ENCODE measurements around the gene TENM3. TPM values are rescaled to one million over a fixed set of nuclear protein-coding genes. Genes with fewer than 3 reads are reported as not detected.

The TENM3 gene
- total and polyA plus RNA-seq, 2 donors from 2014 or later: 0.58 to 6.8 TPM

GRCh38 chr4:182263562-182263961 is 20.4 kb downstream of the TENM3 start:
- intact Hi-C loops (cut with DNase I): no loop called here
- no peak for TF ChIP-seq CTCF (IDR thresholded peaks at IDR 0.05; ENCODE audit: borderline replicate concordance, extremely low read depth, insufficient read depth)
- H3K9me3 ChIP-seq (ENCODE audit: control insufficient read depth in 2 of 3, insufficient read depth in 1 of 3, low read length in 3 of 3): no peaks in the 10 kb centered on the region
- H3K27ac ChIP-seq (ENCODE audit: low read depth in 2 of 2, low read length in 2 of 2): no peak overlapping the region
- no peak overlapping the region for H3K4me3 ChIP-seq (ENCODE audit: low read length in 3 of 3)
- FAIRE-seq (no peak), DNase-seq (no peak)
- H3K9ac ChIP-seq (ENCODE audit: low read length in 3 of 3): no peak overlapping the region
- H3K36me3 ChIP-seq (ENCODE audit: control insufficient read depth in 2 of 3, insufficient read depth in 3 of 3, low read length in 3 of 3): no peaks in the 10 kb centered on the region
- no peaks in the 10 kb centered on the region for H3K4me1 ChIP-seq (ENCODE audit: control insufficient read depth in 2 of 3, insufficient read depth in 2 of 3, low read depth in 1 of 3, low read length in 3 of 3)
- H3K27me3 ChIP-seq (ENCODE audit: control insufficient read depth, insufficient read depth, low read length): no peaks in the 10 kb centered on the region

DNA sequence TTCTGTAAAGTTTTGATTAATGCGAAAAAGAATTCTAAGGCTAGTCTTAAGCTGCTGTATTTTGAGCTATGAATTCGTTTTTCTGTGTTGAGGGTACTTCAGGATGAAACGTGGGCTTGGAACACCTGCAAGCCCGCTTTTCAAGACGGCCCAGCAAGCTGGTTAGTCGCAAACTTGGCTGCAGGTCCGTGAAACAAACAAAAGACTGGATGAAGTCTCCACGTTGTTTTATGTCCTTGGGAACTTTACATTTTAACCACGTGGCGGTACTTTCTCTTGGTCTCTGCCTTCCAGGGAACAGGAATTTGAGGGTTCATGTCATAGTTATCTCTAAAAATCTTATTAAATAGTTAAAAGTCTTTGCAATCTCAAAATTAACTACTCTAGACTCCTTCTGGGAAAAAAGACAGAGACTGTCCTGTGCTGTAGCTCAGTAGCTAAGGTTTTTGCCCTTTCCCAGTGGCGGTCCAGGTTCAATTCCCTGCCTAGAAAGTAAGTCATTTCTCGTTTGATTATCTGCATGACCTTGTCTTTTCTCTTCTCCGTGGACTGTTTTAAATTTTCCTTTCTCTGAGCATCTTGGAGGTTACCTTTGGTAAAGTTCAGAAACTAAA is 21.0 kb downstream of the TENM3 start:
- intact Hi-C loops (cut with DNase I): no loop called here
- H3K4me1 ChIP-seq (ENCODE audit: control insufficient read depth in 2 of 3, insufficient read depth in 2 of 3, low read depth in 1 of 3, low read length in 3 of 3): no peaks in the 10 kb centered on the region
- FAIRE-seq: no peak

GRCh38 chr4:182265881-182266280 is 22.7 kb downstream of the TENM3 start:
- Histone ChIP-seq H3K4me3 (ENCODE audit: low read length in 3 of 3) (no peak overlapping the region), H3K9me3 (ENCODE audit: control insufficient read depth in 2 of 3, insufficient read depth in 1 of 3, low read length in 3 of 3) (no peaks in the 10 kb centered on the region), H3K9ac (ENCODE audit: low read length in 3 of 3) (no peak overlapping the region), H3K4me1 (ENCODE audit: control insufficient read depth in 2 of 3, insufficient read depth in 2 of 3, low read depth in 1 of 3, low read length in 3 of 3) (no peaks in the 10 kb centered on the region), H3K27ac (ENCODE audit: low read depth in 2 of 2, low read length in 2 of 2) (no peak overlapping the region), H3K27me3 (ENCODE audit: control insufficient read depth, insufficient read depth, low read length) (no peaks in the 10 kb centered on the region), H3K36me3 (ENCODE audit: control insufficient read depth in 2 of 3, insufficient read depth in 3 of 3, low read length in 3 of 3) (no peaks in the 10 kb centered on the region)
- no peak for TF ChIP-seq CTCF (IDR thresholded peaks at IDR 0.05; ENCODE audit: borderline replicate concordance, extremely low read depth, insufficient read depth)
- intact Hi-C loops (cut with DNase I): no loop called here
- FAIRE-seq (peak; percentile 3), DNase-seq (no peak)

More for the DNA sequence above, 21.0 kb downstream of the TENM3 start:
- H3K4me3 ChIP-seq (ENCODE audit: low read length in 3 of 3): no peak overlapping the region
- no peak overlapping the region for H3K9ac ChIP-seq (ENCODE audit: low read length in 3 of 3)
- TF ChIP-seq CTCF (IDR thresholded peaks at IDR 0.05; ENCODE audit: borderline replicate concordance, extremely low read depth, insufficient read depth): no peak
- DNase-seq: no peak
- H3K27ac ChIP-seq (ENCODE audit: low read depth in 2 of 2, low read length in 2 of 2): no peak overlapping the region
- H3K9me3 ChIP-seq (ENCODE audit: control insufficient read depth in 2 of 3, insufficient read depth in 1 of 3, low read length in 3 of 3): no peaks in the 10 kb centered on the region
- H3K27me3 ChIP-seq (ENCODE audit: control insufficient read depth, insufficient read depth, low read length): no peaks in the 10 kb centered on the region
- H3K36me3 ChIP-seq (ENCODE audit: control insufficient read depth in 2 of 3, insufficient read depth in 3 of 3, low read length in 3 of 3): no peaks in the 10 kb centered on the region

GRCh38 chr4:182267048-182267447 is 23.8 kb downstream of the TENM3 start:
- TF ChIP-seq CTCF (IDR thresholded peaks at IDR 0.05; ENCODE audit: borderline replicate concordance, extremely low read depth, insufficient read depth): no peak
- FAIRE-seq (no peak), DNase-seq (no peak)
- Histone ChIP-seq H3K27me3 (ENCODE audit: control insufficient read depth, insufficient read depth, low read length) (no peaks in the 10 kb centered on the region), H3K4me3 (ENCODE audit: low read length in 3 of 3) (no peak overlapping the region), H3K27ac (ENCODE audit: low read depth in 2 of 2, low read length in 2 of 2) (no peak overlapping the region), H3K4me1 (ENCODE audit: control insufficient read depth in 2 of 3, insufficient read depth in 2 of 3, low read depth in 1 of 3, low read length in 3 of 3) (no peaks in the 10 kb centered on the region), H3K9me3 (ENCODE audit: control insufficient read depth in 2 of 3, insufficient read depth in 1 of 3, low read length in 3 of 3) (no peaks in the 10 kb centered on the region), H3K36me3 (ENCODE audit: control insufficient read depth in 2 of 3, insufficient read depth in 3 of 3, low read length in 3 of 3) (no peaks in the 10 kb centered on the region), H3K9ac (ENCODE audit: low read length in 3 of 3) (no peak overlapping the region)
- intact Hi-C loops (cut with DNase I): no loop called here
